Fibroblast of mammary gland (primary cell): Measurements from ENCODE around the gene CDC42BPB.

Experiments
- DNase-seq: peaks from one replicate; pipeline ENCODE4 v3.0.0-alpha.2; 2010; ENCODE audit warnings: low read depth
- H3K4me3 ChIP-seq: 2 replicates; pipeline ENCODE4 v1.5.1; 2011; ENCODE audit warnings: low read depth, mild to moderate bottlenecking, low read length, moderate library complexity; ENCODE audit not compliant: control insufficient read depth
- CTCF ChIP-seq: conservative IDR thresholded peaks from 2 replicates; pipeline ENCODE4 v1.5.1; 2011; ENCODE audit warnings: low read depth, low read length, inconsistent platforms; ENCODE audit not compliant: control insufficient read depth, insufficient read depth

The CDC42BPB gene

GRCh38 chr14:102948698-102949061 is 108.7 kb downstream of the CDC42BPB start:
- no peak for TF ChIP-seq CTCF
- no peak for DNase-seq
- H3K4me3 ChIP-seq = no peak overlapping the region

- TF ChIP-seq CTCF = no peak
- DNase-seq = no peak
Observed at GRCh38 chr14:102947321-102948103, 109.8 kb downstream of the CDC42BPB start.

GRCh38 chr14:102945346-102946130 is 111.8 kb downstream of the CDC42BPB start:
- H3K4me3 ChIP-seq = no peak overlapping the region
- DNase-seq = peak; percentile 25
- TF ChIP-seq CTCF = no peak

More at GRCh38 chr14:102947321-102948103, 109.8 kb downstream of the CDC42BPB start:
- H3K4me3 ChIP-seq = no peak overlapping the region

GRCh38 chr14:102944448-102945330 is 112.7 kb downstream of the CDC42BPB start:
- H3K4me3 ChIP-seq = no peak overlapping the region
- no peak for DNase-seq
- no peak for TF ChIP-seq CTCF

GRCh38 chr14:102943979-102944378 is 113.4 kb downstream of the CDC42BPB start:
- no peak for TF ChIP-seq CTCF
- no peak for DNase-seq
- H3K4me3 ChIP-seq = no peak overlapping the region

- TF ChIP-seq CTCF = no peak
- H3K4me3 ChIP-seq = no peak overlapping the region
- DNase-seq = no peak
Observed at GRCh38 chr14:102943454-102943853, 113.9 kb downstream of the CDC42BPB start.
